A172 (cell line): ENCODE measurements around the gene BCL2L14. TPM values are rescaled to one million over a fixed set of nuclear protein-coding genes. Genes with fewer than 3 reads are reported as not detected.
"Not testable (repeated sequence)": the region's sequence is repeated elsewhere in the genome, so short reads cannot be mapped to it uniquely, and the experiment has no call there.

Experiments used
- DNase-seq: peaks from one replicate; pipeline ENCODE4 v3.0.0-alpha.2; 2015; ENCODE audit warnings: low spot score
- total RNA-seq: library from RNA; depleted of rRNA; stranded (reverse); fragments of >200 nt; shearing (Covaris generic); gene quantifications from 2 replicates; pipeline ENCODE4 v1.2.3, GENCODE V29; 2014; rRNA removed

The BCL2L14 gene
- total RNA-seq, 1 experiment from 2014 or later, result not detected

DNA sequence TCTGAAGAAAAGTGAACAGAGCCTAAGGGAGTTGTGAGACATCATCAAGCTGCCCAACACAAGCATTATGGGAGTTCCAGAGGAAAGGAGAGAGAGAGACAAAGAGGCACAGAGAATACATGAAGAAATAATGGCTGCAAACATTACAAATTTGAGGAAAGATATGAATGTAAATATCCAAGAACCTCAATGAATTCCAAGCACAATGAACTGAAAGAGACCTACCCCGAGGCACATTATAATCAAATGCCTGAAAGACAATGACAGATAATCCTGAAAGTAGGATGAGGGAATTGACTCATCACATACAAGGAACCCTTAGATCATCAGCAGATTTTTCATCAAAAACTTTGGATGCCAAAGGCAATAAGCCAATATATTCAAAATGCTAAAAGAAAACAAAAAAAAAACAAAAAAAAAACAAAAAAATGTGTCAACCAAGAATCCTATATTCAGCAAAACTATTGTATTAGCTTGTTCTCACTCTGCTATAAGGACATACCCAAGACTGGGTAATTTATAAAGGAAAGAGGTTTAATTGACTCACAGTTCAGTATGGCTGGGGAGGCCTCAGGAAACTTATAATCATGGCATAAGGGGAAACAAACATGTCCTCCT is 37.8 kb downstream of the BCL2L14 start:
- no peak for DNase-seq

DNA sequence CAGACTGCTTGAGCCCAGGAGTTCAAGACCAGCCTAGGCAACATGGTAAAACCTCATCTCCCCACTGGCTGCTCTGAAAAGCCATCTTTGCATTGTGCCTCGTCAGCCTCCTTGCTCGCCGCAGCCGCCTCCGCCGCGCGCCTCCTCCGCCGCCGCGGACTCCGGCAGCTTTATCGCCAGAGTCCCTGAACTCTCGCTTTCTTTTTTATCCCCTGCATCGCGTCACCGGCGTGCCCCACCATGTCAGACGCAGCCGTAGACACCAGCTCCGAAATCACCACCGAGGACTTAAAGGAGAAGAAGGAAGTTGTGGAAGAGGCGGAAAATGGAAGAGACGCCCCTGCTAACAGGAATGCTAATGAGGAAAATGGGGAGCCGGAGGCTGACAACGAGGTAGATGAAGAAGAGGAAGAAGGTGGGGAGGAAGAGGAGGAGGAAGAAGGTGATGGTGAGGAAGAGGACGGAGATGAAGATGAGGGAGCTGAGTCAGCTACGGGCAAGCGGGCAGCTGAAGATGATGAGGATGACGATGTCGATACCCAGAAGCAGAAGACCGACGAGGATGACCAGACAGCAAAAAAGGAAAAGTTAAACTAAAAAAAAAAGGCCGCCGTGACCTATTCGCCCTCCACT is 40.3 kb downstream of the BCL2L14 start:
- DNase-seq, result not testable (repeated sequence)

DNA sequence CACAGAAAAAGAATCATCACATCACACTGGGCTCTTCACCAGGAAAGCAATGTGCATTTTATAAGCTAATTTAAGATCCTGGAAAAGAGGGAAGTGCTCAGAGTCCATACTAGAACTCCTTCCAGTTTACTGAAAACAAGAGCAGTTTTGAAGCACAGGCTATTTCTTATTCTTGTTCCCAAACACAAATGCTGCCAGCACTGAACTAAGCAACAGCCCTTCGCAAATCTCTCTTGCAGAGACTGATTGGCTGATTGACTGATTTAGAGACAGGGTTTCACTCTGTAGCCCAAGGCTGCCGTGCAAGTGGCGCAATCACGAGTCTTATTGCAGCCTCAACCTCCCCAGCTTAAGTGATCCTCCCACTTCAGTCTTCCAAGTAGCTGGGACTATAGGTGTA is 44.8 kb downstream of the BCL2L14 start:
- DNase-seq, result no peak

DNA sequence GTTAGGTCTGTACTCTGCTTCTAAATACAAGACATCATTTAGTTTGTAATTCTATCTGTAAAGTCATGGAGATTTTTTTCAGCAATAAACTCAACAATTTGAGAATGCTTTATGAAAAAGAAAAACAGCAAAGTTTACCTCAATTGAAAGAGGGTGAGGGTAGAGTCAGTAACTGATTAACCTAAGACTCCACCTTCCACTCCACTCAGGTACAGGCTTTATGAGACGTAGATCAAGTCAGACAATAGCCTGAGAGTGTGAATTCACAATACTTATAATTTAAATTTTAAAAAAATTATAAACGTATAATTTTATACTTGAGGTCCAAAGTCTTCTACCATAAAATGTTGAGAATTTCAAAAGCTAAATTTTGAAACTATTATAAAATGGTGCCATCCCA is 45.9 kb downstream of the BCL2L14 start:
- DNase-seq, result no peak

DNA sequence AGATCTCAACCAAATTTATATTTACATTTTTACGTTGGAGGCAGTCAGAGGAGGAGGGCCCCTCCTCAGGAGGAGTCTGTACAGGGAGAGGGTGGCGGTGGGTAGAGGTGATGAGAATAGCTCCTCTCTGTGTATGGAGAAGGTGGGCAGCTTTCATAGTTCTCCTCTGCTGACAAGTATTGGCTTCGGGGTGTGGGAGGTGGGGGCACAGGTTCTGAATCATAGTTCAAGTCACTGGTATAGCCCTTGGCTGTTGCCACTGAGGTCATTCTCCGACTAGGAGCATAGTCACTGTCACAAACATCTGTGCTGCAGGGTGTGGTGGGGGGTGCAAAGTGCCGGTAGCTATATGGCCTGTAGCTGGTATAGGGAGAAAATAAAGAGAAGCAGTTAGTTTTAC is 50.3 kb downstream of the BCL2L14 start:
- DNase-seq, result no peak

DNA sequence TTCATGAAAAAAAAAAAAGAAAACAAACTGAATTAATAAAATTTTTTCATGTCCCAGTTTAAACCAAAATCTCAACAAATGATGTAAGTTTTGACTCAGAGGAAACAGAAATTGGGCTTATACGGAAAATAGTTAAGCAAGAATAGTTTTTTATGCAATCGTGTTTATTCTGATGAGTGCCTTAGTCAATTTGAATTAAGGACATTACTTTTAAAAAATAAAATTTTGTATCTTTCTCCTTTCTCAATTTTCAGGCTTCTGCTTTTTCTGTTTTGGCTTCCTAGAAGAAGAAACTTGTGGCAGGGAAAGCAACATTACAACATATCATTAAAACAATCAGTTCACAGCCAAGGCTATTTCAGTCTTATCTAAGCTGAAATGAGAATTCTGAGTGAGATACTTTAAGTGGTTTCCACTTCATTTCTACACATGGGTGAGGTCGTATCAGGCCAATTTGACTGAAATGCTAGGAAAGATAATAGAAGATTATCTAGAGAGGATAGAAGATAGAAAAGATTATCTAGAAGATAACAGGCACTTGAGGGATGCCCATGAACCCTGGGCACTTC is 52.4 kb downstream of the BCL2L14 start:
- DNase-seq, result no peak

DNA sequence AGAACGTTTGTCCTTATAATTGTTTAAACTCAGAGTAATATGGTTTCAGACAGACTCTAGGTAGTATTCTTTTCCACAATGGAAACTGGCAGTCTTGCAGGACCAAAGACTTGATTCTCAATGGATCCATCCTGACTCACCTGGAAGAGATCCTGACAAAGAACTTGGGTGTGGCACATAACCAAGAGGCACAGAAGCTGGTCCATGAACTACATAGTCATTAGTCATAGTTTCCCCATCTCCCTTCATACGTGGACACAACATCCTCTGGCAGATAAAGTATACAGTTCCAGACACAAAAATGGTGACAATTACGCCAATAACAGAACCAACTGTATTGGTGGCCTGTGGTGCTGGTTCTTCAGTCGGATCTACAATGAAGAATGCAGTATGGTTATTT is 55.8 kb downstream of the BCL2L14 start:
- DNase-seq, result no peak

DNA sequence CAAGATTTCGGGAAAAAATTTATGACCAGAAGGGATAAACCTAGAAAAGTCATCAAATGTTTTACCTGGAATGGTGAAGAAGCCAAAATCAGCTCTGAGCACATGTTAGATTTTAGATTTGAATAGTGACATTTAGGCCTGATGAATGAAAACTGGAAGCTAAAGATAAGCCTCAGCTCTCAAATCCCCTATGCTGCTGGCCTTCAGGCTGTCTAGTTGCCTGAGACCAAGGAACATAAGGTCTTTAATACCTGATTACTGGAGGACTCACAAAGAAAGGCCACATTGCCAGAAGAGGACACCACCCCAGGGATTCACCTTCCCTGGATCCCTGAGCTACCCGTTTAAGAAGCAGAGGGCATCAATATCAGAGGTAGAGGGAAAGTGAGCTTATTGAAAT is 56.6 kb downstream of the BCL2L14 start:
- no peak for DNase-seq

DNA sequence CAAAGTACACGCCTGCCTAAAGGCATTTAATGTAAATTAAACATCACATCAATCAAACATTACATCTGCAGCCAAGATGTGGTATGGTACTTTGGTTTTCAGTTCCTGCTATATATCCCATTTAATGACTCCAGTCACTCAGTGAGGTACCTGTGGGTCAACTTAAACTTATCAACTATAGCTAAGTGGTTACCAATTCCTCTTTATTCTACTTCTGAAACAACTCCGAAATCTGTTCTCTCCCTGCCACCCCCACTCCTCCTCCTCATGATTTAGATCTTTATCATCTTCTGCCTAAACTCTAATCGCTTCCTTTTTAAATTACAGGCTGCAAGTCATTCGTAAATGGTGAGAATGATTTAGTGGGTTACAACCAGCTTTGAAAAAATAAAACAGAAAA is 57.9 kb downstream of the BCL2L14 start:
- DNase-seq, result no peak

DNA sequence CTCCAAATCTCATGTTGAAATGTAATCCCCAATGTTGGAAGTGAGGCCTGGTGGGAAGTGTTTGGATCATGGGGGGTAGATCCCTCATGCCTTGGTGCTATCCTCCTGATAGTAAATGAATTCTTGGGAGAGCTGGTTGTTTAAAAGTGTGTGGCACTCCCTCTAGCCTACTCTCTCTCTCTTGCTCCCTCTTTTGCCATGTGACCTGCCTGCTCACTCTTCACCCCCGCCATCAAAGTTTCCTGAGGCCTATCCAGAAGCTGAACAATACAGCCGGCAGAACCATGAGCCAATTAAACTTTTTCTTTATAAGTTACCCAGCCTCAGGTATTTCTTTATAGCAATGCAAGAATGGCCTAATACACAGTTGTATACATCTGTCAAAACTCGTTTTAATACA is 62.5 kb downstream of the BCL2L14 start:
- no peak for DNase-seq

DNA sequence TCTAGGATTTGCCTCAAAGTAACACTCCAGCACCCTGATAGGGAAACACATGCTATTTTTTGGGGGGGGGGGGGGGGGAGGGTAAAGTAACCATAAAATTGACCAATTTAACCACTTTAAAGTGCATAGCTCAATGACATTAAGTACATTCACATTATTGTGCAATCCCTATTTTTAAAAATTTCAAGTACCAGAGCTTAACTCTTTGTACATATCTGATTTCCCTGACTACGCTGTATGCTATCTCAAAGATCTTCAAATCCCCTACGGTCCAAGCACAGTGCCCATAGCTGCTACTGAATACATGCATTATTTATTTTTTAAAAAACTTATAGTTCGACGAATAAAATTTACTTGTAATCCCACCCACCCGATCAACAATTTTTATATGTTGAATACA is 63.0 kb downstream of the BCL2L14 start:
- no peak for DNase-seq

DNA sequence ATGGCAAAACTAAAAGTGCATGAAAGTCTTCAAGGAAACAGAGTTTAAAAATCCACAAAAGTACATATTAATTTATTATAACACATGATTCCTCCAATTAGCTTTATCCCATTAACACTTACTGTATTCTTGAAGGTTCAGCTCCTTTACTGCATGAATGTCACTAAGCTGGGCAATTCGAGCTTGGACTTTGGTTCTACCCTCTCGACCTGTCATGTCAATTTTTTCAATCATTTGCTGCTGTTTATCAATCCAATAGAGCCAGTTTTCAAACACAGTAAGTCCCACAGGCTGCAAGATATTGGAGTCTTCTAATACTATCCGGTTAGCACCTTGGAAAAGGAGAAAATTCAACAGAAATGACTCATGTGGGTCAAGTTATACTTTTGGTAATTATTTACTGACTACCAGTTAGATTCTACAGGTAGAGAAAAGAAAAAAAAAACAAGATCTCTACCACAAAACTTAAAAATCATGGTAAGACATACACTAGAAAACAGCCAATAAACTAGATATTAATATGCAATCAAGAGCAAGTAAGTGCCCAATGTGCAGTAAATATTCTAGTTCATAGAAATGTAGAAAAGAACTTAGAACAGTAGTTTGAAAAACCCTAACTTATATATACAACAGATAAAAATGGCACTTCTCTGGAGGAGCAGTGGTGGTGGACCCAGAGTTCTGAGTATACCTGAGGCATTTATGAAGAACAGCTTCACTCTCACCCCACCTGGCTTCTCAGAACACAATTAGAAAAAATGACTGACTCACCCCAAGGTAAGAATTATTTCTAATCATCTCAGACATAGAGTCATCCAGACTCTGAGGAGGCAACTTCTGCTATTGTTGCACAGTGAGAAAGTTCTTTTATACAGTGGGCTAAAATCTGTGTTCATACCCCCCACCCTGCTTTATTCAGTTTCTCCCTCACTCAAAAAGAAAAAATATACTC is 67.7 kb downstream of the BCL2L14 start:
- DNase-seq, result no peak

DNA sequence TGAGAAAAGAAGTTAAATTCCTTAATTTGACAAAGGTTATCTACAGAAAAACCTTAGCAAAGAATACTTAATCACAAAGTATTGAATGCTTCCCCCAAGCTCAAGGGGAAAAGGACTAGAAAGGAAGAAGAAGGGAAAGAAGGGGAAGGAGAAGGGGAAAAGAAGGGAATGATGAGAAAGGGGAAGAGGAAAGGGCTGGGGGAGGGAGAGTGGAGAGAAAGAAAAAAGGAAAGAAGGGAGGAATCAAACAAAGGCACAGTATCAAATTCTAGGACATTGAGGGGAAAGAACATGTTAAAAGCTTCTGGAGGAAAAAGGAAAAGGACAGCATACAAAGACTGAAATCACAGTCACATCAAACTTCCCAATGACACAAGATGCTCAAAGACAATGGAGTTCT is 70.3 kb downstream of the BCL2L14 start:
- no peak for DNase-seq

DNA sequence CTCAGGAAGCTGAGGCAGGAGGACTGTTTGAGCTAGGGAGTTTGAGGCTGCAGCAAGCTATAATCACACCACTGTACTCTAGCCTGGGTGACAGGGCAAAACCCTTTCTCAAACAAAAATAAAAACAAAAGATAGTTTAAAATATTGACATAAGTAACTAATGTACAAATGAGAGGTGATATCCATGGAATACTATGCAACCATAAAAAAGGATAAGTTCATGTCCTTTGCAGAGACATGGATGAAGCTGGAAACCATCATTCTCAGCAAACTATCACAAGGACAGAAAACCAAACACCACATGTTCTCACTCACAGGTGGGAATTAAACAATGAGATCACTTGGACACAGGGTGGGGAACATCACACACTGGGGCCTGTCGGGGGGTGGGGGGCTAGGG is 73.8 kb downstream of the BCL2L14 start:
- DNase-seq, result not testable (repeated sequence)

DNA sequence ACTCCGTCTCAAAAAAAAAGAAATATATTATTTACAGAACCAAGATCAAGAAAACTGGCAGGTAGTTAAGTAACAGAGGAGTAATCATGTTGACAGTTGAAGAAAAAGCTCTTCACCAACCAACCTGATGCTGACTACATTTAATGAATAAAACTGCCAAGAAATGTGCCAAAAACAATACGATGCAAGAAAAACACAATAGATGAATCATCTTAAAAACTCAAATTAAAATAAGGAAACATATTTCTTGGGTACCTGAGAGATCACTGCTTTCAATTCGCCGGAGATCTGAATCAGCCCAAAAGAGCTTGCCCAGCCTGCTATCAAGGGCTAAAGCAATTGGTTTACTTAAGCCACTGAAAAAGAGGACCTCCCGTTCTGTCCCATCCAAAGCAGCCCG is 76.4 kb downstream of the BCL2L14 start:
- DNase-seq, result no peak

Other genes starting within 250 kb of the BCL2L14 start
- gene LRP6, start 196.1 kb downstream of the BCL2L14 start, total RNA-seq, result 8.3 and 12.0 TPM in 2 replicates